C4-2B (cell line): Measurements from ENCODE around the gene GOLGA7B.

ENCODE experiments used
- CTCF ChIP-seq: fragments of 450-650 bp; conservative IDR thresholded peaks from 2 replicates; pipeline ENCODE4 v1.5.1; 2017; ENCODE audit warnings: mild to moderate bottlenecking
- ZFX ChIP-seq: fragments of 450-650 bp; IDR thresholded peaks from 2 replicates; pipeline ENCODE4 v1.6.1; 2017

GRCh38 chr10:97916586-97916985, 66.9 kb downstream of the GOLGA7B start:
- no peak for TF ChIP-seq CTCF
- TF ChIP-seq ZFX, result no peak
